HFFc6 (cell line): ENCODE data around the gene SCYGR3. TPM values are rescaled to one million over a fixed set of nuclear protein-coding genes. Genes with fewer than 3 reads are reported as not detected.

Experiments
- DNase-seq: peaks from one replicate; pipeline ENCODE4 v3.0.0-alpha.2; 2018
- H3K27ac Mint-ChIP-seq: 2 replicates; pipeline ENCODE4 v1.8.0; 2020; ENCODE audit warnings: mild to moderate bottlenecking, mixed read lengths
- H3K27me3 Mint-ChIP-seq: 2 replicates; pipeline ENCODE4 v1.8.0; 2021; ENCODE audit warnings: mild to moderate bottlenecking, moderate library complexity, mixed read lengths; ENCODE audit not compliant: insufficient read depth
- H3K36me3 Mint-ChIP-seq: 2 replicates; pipeline ENCODE4 v1.8.0; 2021; ENCODE audit warnings: low read depth, mixed read lengths
- H3K4me1 Mint-ChIP-seq: 2 replicates; pipeline ENCODE4 v1.8.0; 2020; ENCODE audit warnings: low read depth, mixed read lengths
- H3K4me3 Mint-ChIP-seq: 2 replicates; pipeline ENCODE4 v1.8.0; 2020; ENCODE audit warnings: mild to moderate bottlenecking, moderate library complexity, mixed read lengths
- H3K9me3 Mint-ChIP-seq: 2 replicates; pipeline ENCODE4 v1.8.0; 2020; ENCODE audit warnings: mild to moderate bottlenecking, mixed read lengths
- total RNA-seq, 6 experiments: library from RNA; stranded (reverse); fragmentation: NEBNext Ultra II Directional; extraction: Animal tissue kit (Norgen Biotek cat#: 25700); gene quantifications; 2 replicates in 1 of 6; 3 replicates in 5 of 6; pipeline ENCODE4 v1.2.3, GENCODE V29; 2021
- TF ChIP-seq, protein P1 (sequence below): fragments of 200-600 bp; sonication (generic); IDR thresholded peaks from 2 replicates; pipeline ENCODE4 v1.5.0; 2021; ENCODE audit warnings: antibody characterized with exemption, mild to moderate bottlenecking

The SCYGR3 gene
- total RNA-seq, 6 experiments from 2014 or later: not detected

DNA sequence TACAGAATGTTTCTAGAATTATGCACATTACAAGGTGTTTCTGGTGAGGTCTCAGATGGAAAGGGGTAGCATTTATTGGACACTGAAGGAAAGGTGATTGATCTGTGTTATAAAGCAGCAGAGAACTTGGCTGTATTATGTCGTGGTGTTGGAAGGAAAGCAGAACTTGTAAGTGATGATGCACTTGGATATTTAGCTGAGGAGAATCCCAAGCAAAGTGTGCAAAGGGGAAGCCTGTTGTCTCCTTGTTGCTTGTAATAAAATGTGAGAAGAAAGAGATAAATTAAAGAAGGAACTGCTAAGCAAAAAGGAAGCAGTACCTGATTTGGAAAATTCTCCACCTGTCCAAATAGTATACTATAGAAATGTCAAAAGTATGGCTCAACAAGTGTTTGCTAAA lies 39.8 kb upstream of the SCYGR3 start:
- H3K4me3 Mint-ChIP-seq: no peak overlapping the region
- H3K27ac Mint-ChIP-seq: no peak overlapping the region
- H3K4me1 Mint-ChIP-seq: peaks cover 31% of the 10 kb centered on the region
- no peaks in the 10 kb centered on the region for H3K36me3 Mint-ChIP-seq
- H3K27me3 Mint-ChIP-seq: no peaks in the 10 kb centered on the region; the same call in 1 of the 2 replicates
- DNase-seq: no peak
- H3K9me3 Mint-ChIP-seq: no peaks in the 10 kb centered on the region
- TF ChIP-seq, protein P1, sequence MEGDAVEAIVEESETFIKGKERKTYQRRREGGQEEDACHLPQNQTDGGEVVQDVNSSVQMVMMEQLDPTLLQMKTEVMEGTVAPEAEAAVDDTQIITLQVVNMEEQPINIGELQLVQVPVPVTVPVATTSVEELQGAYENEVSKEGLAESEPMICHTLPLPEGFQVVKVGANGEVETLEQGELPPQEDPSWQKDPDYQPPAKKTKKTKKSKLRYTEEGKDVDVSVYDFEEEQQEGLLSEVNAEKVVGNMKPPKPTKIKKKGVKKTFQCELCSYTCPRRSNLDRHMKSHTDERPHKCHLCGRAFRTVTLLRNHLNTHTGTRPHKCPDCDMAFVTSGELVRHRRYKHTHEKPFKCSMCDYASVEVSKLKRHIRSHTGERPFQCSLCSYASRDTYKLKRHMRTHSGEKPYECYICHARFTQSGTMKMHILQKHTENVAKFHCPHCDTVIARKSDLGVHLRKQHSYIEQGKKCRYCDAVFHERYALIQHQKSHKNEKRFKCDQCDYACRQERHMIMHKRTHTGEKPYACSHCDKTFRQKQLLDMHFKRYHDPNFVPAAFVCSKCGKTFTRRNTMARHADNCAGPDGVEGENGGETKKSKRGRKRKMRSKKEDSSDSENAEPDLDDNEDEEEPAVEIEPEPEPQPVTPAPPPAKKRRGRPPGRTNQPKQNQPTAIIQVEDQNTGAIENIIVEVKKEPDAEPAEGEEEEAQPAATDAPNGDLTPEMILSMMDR: no peak

DNA sequence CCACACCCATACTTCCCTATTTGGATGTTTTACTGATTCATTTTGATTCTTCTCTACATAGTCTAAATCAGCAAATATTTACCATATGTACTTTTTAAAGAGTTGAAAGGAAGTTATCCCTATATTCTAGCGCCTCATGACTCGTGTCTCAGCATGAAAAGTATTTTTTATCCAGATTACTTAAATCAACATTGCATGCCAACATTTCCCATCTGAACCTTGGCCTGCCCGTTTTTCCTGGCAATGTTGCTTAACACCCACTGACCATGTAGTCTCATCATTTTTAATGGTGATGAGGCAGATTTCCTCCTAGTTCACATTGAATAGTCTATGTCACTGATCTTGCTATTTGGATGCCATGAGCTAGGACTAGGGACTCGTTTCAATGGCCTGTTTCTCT lies 38.8 kb upstream of the SCYGR3 start:
- Mint-ChIP-seq H3K9me3 (no peaks in the 10 kb centered on the region), H3K36me3 (no peaks in the 10 kb centered on the region), H3K27me3 (peaks cover 2% of the 10 kb centered on the region; the same call in 1 of the 2 replicates), H3K4me1 (peaks cover 31% of the 10 kb centered on the region), H3K27ac (peak overlapping the region; percentile 48; the same call in 1 of the 2 replicates), H3K4me3 (peak overlapping the region; percentile 13; the same call in 1 of the 2 replicates)
- TF ChIP-seq, protein P1: no peak
- peak; percentile 15 for DNase-seq

DNA sequence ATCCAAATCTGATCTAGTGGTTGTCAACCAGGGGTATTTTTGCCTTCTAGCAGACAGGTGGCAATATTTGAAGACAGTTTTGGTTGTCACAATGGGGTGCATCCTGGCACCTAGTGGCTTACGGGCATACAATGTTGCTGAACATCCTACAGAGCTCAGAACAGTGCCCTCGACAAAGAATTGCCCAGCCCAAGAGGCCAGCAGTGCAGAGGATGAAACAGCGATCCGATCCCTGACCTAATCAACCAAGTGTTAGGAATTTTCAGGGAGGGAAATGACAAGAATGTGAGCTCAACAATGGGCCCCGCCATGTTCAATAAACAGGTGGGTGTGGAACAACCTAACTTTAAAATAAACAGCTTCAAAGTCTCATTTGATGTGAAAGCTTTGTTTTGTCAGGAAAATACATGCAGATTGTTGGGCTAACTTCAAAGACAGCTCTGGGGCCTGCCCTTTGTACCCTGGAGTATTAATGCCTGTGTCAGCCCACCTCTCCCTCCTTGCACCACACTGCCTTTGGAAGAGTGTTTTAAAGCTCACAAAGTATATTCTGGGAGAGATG lies 29.4 kb upstream of the SCYGR3 start:
- no peak for DNase-seq
- TF ChIP-seq, protein P1: no peak
- H3K9me3 Mint-ChIP-seq: no peaks in the 10 kb centered on the region
- peaks cover 2% of the 10 kb centered on the region for H3K27me3 Mint-ChIP-seq
- H3K36me3 Mint-ChIP-seq: no peaks in the 10 kb centered on the region
- no peak overlapping the region for H3K4me3 Mint-ChIP-seq
- no peaks in the 10 kb centered on the region for H3K4me1 Mint-ChIP-seq
- H3K27ac Mint-ChIP-seq: no peak overlapping the region

DNA sequence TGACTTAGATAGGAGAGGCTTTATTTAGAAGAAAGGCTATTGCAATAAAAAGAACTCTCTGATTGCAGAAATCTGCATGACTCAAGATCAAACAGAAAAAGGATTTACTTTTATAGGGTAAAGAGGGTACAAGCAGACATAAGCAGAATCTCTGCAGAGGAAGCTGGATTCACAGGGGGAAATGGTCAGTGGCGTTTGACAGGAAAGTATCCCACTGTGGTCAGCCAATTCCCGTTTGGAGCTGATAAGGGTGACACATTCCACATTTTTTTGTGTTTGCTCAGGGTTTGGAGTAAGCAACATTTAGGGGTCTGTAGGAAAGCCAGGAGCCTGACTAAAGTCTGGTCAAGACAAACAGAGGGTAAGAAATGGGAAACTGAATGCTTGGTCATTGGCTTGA lies 28.0 kb upstream of the SCYGR3 start:
- H3K27ac Mint-ChIP-seq: no peak overlapping the region
- no peaks in the 10 kb centered on the region for H3K9me3 Mint-ChIP-seq
- H3K36me3 Mint-ChIP-seq: no peaks in the 10 kb centered on the region
- no peaks in the 10 kb centered on the region for H3K4me1 Mint-ChIP-seq
- no peak overlapping the region for H3K4me3 Mint-ChIP-seq
- no peak for DNase-seq
- H3K27me3 Mint-ChIP-seq: peaks cover 2% of the 10 kb centered on the region
- TF ChIP-seq, protein P1: no peak

DNA sequence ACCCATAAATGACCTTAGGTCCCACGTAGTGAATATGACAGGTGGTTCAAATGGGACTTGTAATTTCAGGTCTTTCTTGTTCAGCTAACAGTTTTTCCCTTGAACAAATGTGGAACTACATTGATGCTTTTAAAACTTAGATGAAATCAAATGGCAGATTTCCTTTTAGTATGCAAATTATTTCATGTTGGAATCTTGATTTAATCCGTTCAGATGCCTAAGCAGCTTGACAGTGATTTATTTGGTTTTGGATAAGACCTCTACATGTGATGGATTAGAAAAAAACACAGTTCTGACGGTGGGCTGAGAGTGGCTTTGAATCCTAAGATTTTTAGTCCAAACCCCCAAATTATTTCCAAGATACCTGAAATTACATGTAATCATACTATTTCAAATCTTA lies 19.6 kb upstream of the SCYGR3 start:
- H3K4me1 Mint-ChIP-seq: no peaks in the 10 kb centered on the region
- H3K36me3 Mint-ChIP-seq: no peaks in the 10 kb centered on the region
- no peaks in the 10 kb centered on the region for H3K9me3 Mint-ChIP-seq
- TF ChIP-seq, protein P1: no peak
- H3K27ac Mint-ChIP-seq: no peak overlapping the region
- peaks cover 9% of the 10 kb centered on the region for H3K27me3 Mint-ChIP-seq
- H3K4me3 Mint-ChIP-seq: no peak overlapping the region
- no peak for DNase-seq
